Suprapubic skin (tissue), 4 donors: ENCODE data around the gene OTX1. TPM values are rescaled to one million over a fixed set of nuclear protein-coding genes. Genes with fewer than 3 reads are reported as not detected.

Experiments used
- DNase-seq, 2 donors: peaks; one replicate each; pipeline ENCODE4 v3.0.0-alpha.2; 2019; ENCODE audit warnings: low spot score in 2 of 2
- H3K27ac ChIP-seq: fragments of 200-600 bp; sonication (generic); one replicate; pipeline ENCODE4 v1.5.1; 2019
- H3K27me3 ChIP-seq: fragments of 200-600 bp; sonication (generic); one replicate; pipeline ENCODE4 v1.5.1; 2019
- H3K36me3 ChIP-seq: fragments of 200-600 bp; sonication (generic); one replicate; pipeline ENCODE4 v1.5.1; 2019
- H3K4me1 ChIP-seq: fragments of 200-600 bp; sonication (generic); one replicate; pipeline ENCODE4 v1.5.1; 2019
- H3K4me3 ChIP-seq: fragments of 200-600 bp; sonication (generic); one replicate; pipeline ENCODE4 v1.5.1; 2019; ENCODE audit warnings: mild to moderate bottlenecking
- H3K9me3 ChIP-seq: fragments of 200-600 bp; sonication (generic); one replicate; pipeline ENCODE4 v1.5.1; 2019
- EP300 ChIP-seq: sonication (generic); formaldehyde crosslinking; IDR thresholded peaks from one replicate; pipeline ENCODE4 v1.6.1; 2017; ENCODE audit warnings: antibody characterized with exemption
- POLR2A ChIP-seq, 2 donors: fragments of 450-650 bp; IDR thresholded peaks; one replicate each; pipeline ENCODE4 v1.6.1; 2017; ENCODE audit warnings: antibody characterized with exemption in 2 of 2, mild to moderate bottlenecking in 2 of 2, moderate library complexity in 2 of 2
- POLR2AphosphoS5 ChIP-seq, 3 donors: sonication (generic); formaldehyde crosslinking; IDR thresholded peaks; one replicate each; pipeline ENCODE4 v1.6.1; 2017; ENCODE audit warnings: antibody characterized with exemption in 3 of 3
- WGBS: methylation state at CpG from one replicate; pipeline ENCODE4 v1.1.5; 2018; 5-methylcytosine and 5-hydroxymethylcytosine counted together
- total RNA-seq, 4 donors: library from RNA; depleted of rRNA; stranded (reverse); fragments of >200 nt; gene quantifications; one replicate each; pipeline ENCODE4 v1.1.0, GENCODE V29; 2016
- TF ChIP-seq, protein P1 (sequence below), 2 donors: fragments of 200-600 bp in 1 of 2; fragments of 450-650 bp in 1 of 2; sonication (generic) in 1 of 2; IDR thresholded peaks; one replicate each; pipeline ENCODE4 v1.5.1; 2016 to 2019; ENCODE audit warnings: antibody characterized with exemption in 2 of 2, mild to moderate bottlenecking in 1 of 2, moderate library complexity in 1 of 2

OTX1 gene
- total RNA-seq, 4 donors from 2014 or later = 6.6 to 19.7 (median 10.9) TPM

DNA sequence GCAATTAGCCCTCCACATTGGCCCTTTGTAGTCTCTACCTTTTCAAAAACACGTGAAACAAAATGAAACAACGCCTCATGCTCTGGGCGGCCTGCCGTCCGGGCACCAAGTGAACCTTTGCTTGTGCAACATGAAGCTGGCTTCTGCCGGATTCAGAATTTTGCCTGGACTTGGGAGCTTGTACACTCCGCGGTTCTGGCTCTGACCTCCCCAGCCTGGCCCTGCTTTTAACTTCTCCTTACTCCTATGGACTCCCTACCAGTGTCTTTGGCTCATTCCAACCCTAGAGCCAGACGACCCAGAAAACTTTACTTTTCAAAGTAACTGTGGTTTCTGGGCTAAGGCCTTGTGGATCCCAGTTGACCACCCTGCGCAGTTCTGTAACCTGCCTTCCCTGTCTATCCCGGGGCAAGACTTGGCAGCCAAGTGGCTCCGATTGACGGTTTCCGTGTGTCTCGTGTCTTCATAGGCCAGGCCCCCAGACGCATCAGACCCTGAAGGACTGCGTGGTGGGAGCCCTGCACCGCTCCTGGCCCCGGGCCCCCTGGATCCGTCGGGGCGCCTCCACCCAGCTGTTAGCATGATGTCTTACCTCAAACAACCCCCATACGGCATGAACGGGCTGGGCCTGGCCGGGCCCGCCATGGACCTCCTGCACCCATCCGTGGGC, 1.9 kb downstream of the OTX1 start:
- no peak overlapping the region for H3K27ac ChIP-seq
- peaks cover 91% of the 10 kb centered on the region for H3K27me3 ChIP-seq
- H3K36me3 ChIP-seq = peaks cover 22% of the 10 kb centered on the region
- no peak for DNase-seq
- H3K9me3 ChIP-seq = no peaks in the 10 kb centered on the region
- peak overlapping the region; percentile 71 for H3K4me3 ChIP-seq
- TF ChIP-seq, protein P1, sequence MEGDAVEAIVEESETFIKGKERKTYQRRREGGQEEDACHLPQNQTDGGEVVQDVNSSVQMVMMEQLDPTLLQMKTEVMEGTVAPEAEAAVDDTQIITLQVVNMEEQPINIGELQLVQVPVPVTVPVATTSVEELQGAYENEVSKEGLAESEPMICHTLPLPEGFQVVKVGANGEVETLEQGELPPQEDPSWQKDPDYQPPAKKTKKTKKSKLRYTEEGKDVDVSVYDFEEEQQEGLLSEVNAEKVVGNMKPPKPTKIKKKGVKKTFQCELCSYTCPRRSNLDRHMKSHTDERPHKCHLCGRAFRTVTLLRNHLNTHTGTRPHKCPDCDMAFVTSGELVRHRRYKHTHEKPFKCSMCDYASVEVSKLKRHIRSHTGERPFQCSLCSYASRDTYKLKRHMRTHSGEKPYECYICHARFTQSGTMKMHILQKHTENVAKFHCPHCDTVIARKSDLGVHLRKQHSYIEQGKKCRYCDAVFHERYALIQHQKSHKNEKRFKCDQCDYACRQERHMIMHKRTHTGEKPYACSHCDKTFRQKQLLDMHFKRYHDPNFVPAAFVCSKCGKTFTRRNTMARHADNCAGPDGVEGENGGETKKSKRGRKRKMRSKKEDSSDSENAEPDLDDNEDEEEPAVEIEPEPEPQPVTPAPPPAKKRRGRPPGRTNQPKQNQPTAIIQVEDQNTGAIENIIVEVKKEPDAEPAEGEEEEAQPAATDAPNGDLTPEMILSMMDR (IDR thresholded peaks at IDR 0.05) = no peak
- TF ChIP-seq EP300 (no peak), POLR2A (IDR thresholded peaks at IDR 0.05) (no peak), POLR2AphosphoS5 (IDR thresholded peaks at IDR 0.05) (no peak)
- peaks cover 69% of the 10 kb centered on the region for H3K4me1 ChIP-seq
- WGBS = 82% methylated on average over 22 of the region's 27 CpGs

DNA sequence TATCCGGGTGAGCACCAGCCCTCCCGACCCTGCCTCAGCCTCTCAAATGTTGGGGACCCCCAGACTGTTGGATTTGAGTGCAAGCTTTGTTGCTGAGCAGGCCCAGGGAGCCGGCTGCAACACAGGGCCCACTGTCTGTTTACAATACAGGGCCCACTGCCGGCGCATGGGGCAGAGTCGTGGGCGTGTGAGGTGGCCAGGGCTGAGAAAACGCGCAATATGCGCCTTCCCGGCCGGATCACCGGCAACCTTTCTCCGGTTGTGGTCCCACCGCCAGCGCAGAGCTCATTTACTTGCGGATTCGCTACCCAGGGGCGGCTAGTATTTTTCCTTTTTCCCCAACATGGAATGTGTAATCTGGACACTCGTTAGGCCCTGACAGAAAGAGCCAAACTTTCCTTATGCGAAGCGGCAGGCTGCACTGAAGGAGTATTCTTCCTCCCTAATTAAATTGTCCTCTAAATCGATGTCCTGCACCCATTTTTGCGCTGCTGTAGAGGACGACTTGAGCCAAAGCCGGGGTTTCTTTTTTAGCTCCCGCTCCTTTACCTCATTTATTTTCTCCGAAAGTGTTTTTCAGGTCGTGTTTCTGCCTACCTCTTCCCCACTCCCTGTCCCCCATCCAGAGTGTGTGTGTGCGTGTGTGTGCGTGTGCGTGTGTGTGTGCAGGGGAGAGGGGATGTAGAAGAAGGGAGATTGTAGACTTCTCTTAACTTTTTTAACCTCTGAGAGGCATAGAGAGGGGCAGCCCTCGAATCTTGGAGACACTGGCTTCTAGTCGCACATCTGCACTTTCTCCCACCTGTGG, 2.7 kb downstream of the OTX1 start:
- Histone ChIP-seq H3K9me3 (no peaks in the 10 kb centered on the region), H3K27ac (no peak overlapping the region), H3K36me3 (peaks cover 22% of the 10 kb centered on the region), H3K4me1 (peaks cover 68% of the 10 kb centered on the region), H3K4me3 (no peak overlapping the region), H3K27me3 (peaks cover 91% of the 10 kb centered on the region)
- WGBS = 82% methylated on average over 34 of the region's 34 CpGs
- TF ChIP-seq POLR2AphosphoS5 (IDR thresholded peaks at IDR 0.05) = no peak
- no peak for TF ChIP-seq POLR2A (IDR thresholded peaks at IDR 0.05)
- TF ChIP-seq EP300 = no peak
- TF ChIP-seq, protein P1 (IDR thresholded peaks at IDR 0.05) = no peak
- DNase-seq = no peak

GRCh38 chr2:63053889-63054602, 3.4 kb downstream of the OTX1 start:
- no peak for TF ChIP-seq POLR2AphosphoS5 (IDR thresholded peaks at IDR 0.05)
- TF ChIP-seq, protein P1 (IDR thresholded peaks at IDR 0.05) = no peak
- no peak overlapping the region for H3K27ac ChIP-seq
- H3K36me3 ChIP-seq = peaks cover 22% of the 10 kb centered on the region
- no peaks in the 10 kb centered on the region for H3K9me3 ChIP-seq
- H3K4me1 ChIP-seq = peaks cover 68% of the 10 kb centered on the region
- H3K27me3 ChIP-seq = peaks cover 91% of the 10 kb centered on the region
- WGBS = 67% methylated on average over 41 of the region's 48 CpGs
- no peak for DNase-seq
- peak overlapping the region; percentile 32 for H3K4me3 ChIP-seq

GRCh38 chr2:63054841-63055225, 4.2 kb downstream of the OTX1 start:
- H3K27me3 ChIP-seq = peaks cover 91% of the 10 kb centered on the region
- H3K9me3 ChIP-seq = no peaks in the 10 kb centered on the region
- no peak for DNase-seq
- TF ChIP-seq POLR2AphosphoS5 (IDR thresholded peaks at IDR 0.05) (no peak), EP300 (no peak), POLR2A (IDR thresholded peaks at IDR 0.05) (no peak)
- TF ChIP-seq, protein P1 (IDR thresholded peaks at IDR 0.05) = no peak
- no peak overlapping the region for H3K27ac ChIP-seq
- no peak overlapping the region for H3K4me3 ChIP-seq
- WGBS = 45% methylated on average over 7 of the region's 7 CpGs
- H3K36me3 ChIP-seq = peaks cover 22% of the 10 kb centered on the region
- H3K4me1 ChIP-seq = peaks cover 68% of the 10 kb centered on the region
